IgD-negative memory B cell (primary cell): ENCODE results near the gene KLHL12. TPM values are rescaled to one million over a fixed set of nuclear protein-coding genes. Genes with fewer than 3 reads are reported as not detected.

Source experiments
- H3K27ac Mint-ChIP-seq, 3 donors: one replicate each; pipeline ENCODE4 v1.8.0; 2020 to 2022; ENCODE audit warnings: mild to moderate bottlenecking in 3 of 3, mixed read lengths in 3 of 3, moderate library complexity in 1 of 3
- H3K27me3 Mint-ChIP-seq: one replicate; pipeline ENCODE4 v1.8.0; 2021; ENCODE audit warnings: mixed read lengths
- H3K36me3 Mint-ChIP-seq: one replicate; pipeline ENCODE4 v1.8.0; 2020; ENCODE audit warnings: mild to moderate bottlenecking, mixed read lengths
- H3K4me1 Mint-ChIP-seq, 3 donors: one replicate each; pipeline ENCODE4 v1.8.0; 2020 to 2022; ENCODE audit warnings: mixed read lengths in 3 of 3, mild to moderate bottlenecking in 1 of 3
- H3K4me3 Mint-ChIP-seq, 4 donors: one replicate each; pipeline ENCODE4 v1.8.0; 2020 to 2022; ENCODE audit warnings: mild to moderate bottlenecking in 4 of 4, mixed read lengths in 4 of 4, moderate library complexity in 3 of 4
- H3K9me3 Mint-ChIP-seq, 3 donors: one replicate each; pipeline ENCODE4 v1.8.0; 2020 to 2021; ENCODE audit warnings: mixed read lengths in 3 of 3, mild to moderate bottlenecking in 1 of 3
- polyA plus RNA-seq: library from polyadenylated mRNA; unstranded; fragments of 300-500 nt; fragmentation: Illumina TruSeq; gene quantifications from one replicate; pipeline ENCODE4 v1.2.3, GENCODE V29; 2021

The KLHL12 gene
- polyA plus RNA-seq, 1 donor from 2014 or later = 15.3 TPM

DNA sequence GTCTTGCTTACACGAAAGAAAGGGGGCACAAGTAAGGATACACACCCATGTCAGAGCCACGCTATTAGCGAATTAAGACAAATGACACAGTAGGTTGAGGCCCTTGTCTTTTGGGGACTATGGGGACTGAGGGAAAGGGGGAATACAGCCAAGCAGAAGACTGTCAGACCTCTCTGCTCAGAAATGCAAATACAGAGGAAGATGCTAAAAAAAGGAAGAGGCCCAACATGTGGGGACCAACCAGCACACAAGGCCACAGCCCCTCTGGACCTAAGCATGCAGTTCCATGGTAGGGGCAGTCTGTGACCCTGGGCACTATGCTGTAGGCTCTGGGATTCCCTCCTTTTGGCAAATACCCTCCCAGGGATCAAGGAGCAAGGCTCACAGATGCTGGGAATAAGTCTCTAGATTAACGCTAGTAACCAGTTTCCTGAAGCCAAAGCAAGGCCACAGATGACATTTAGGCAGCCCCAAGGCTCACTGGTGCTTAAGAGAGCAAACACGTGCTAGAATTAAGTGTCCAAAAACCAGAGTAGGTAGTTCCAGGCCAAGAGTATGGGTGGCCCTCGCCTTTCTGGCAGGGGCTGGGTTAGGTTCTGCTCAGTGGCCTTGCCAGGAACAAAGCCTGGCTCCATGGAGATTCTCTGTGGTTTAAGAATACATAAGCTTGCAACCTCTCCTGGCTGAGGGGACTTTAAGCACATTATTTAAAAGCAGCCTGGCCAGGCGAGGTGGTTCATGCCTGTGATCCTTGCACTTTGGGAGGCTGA lies 76.3 kb downstream of the KLHL12 start:
- Mint-ChIP-seq H3K36me3 (no peaks in the 10 kb centered on the region), H3K27ac (no peak overlapping the region), H3K4me3 (peak overlapping the region in 1 of 4 donors; percentile 54)

DNA sequence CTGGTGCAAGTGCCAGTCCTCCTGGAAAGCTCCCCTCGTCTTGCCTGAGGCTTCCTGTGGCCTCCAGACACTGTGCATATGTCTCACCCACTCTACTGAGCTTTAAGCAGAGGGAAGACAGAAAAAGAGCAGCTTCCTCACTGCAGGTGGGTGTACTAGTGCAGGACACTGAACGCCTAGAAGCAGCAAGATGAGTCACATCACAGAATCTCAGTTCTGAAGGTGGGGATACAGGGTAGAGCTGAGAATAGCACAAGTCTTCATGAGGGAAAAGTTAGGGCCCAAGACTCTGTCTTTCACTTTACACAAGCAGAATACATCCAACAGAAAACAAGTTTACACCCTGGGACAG lies 78.9 kb downstream of the KLHL12 start:
- H3K9me3 Mint-ChIP-seq = no peaks in the 10 kb centered on the region
- H3K4me3 Mint-ChIP-seq = peak overlapping the region in 1 of 4 donors; percentile 30
- H3K27ac Mint-ChIP-seq = no peak overlapping the region
- peaks cover 17 to 21% (median 17%) of the 10 kb centered on the region in 3 donors for H3K4me1 Mint-ChIP-seq
- peaks cover 3% of the 10 kb centered on the region for H3K36me3 Mint-ChIP-seq
- H3K27me3 Mint-ChIP-seq = no peaks in the 10 kb centered on the region

More for the DNA sequence above, 76.3 kb downstream of the KLHL12 start:
- Mint-ChIP-seq H3K4me1 (peaks cover 17 to 21% (median 17%) of the 10 kb centered on the region in 3 donors), H3K9me3 (no peaks in the 10 kb centered on the region), H3K27me3 (no peaks in the 10 kb centered on the region)

DNA sequence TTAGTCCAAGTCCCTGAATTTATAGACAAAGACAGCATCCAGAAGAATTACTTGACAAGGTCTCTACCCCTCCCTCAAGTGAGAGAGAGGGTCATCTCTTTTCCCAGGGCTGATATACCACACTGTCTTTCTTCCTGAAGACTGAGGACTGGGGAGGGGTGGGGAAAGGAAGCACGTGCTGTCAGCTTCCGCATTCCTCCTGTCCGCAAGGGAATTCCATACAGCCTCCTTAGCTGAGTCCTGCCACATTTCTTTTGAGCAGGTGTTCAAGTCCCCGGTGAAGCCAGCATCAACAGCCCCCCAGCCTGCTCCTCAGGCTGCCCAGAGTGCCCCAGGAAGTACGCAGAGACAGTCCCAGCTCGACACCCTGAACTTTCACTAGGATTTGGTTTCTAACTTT lies 82.1 kb downstream of the KLHL12 start:
- Mint-ChIP-seq H3K4me1 (peaks cover 9 to 16% (median 11%) of the 10 kb centered on the region in 3 donors), H3K4me3 (no peak overlapping the region), H3K27ac (no peak overlapping the region)

DNA sequence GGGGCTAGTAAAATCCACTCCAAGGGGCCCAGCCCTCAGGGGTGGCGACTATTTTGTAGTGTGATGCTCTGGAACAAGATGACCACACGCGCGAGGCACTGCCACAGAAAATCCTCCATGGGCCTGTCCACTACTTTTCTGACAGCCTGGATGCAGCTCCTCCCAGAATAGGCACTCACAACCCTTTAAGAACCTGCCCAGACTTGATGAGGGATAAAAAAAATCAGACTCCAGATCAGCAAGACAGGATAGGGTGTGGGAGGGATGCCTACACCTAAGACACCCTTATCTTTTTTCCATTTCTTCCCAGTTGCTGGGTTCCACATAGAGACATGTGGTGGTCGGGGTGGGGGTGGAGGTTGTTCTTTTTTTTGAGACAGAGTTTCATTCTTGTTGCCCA lies 82.8 kb downstream of the KLHL12 start:
- no peaks in the 10 kb centered on the region for H3K27me3 Mint-ChIP-seq
- H3K27ac Mint-ChIP-seq = no peak overlapping the region
- H3K4me3 Mint-ChIP-seq = no peak overlapping the region
- H3K4me1 Mint-ChIP-seq = peaks cover 7 to 16% (median 9%) of the 10 kb centered on the region in 3 donors
- no peaks in the 10 kb centered on the region for H3K9me3 Mint-ChIP-seq
- peaks cover 3% of the 10 kb centered on the region for H3K36me3 Mint-ChIP-seq

More for the DNA sequence above, 82.1 kb downstream of the KLHL12 start:
- Mint-ChIP-seq H3K36me3 (peaks cover 3% of the 10 kb centered on the region), H3K9me3 (no peaks in the 10 kb centered on the region), H3K27me3 (no peaks in the 10 kb centered on the region)

DNA sequence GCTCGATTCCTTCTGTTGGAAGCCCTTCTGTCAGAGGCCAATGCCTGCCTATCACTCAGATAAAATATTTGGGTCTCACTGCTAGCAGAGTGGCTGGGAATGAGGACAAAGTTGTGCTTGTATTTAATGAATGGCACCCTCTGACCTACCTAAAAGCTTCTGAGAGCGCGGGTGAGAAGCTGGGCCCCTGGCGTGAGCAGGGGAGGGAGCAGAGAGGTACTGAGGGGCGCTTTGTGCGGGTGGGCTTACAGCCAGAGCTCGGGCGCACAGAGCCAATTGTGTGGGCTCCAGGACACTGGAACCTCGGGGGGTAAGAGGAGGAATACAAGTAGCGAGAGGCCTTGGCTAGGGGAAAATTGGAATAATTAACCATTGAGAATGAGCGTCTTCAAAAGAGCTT lies 84.0 kb downstream of the KLHL12 start:
- no peak overlapping the region for H3K4me3 Mint-ChIP-seq
- H3K27me3 Mint-ChIP-seq = no peaks in the 10 kb centered on the region
- H3K36me3 Mint-ChIP-seq = peaks cover 3% of the 10 kb centered on the region
- H3K27ac Mint-ChIP-seq = no peak overlapping the region
- H3K9me3 Mint-ChIP-seq = no peaks in the 10 kb centered on the region
- peaks cover 3 to 7% (median 6%) of the 10 kb centered on the region in 3 donors for H3K4me1 Mint-ChIP-seq

Other genes with a start within 250 kb of the KLHL12 start
- not detected for gene SYT2, start 216.8 kb downstream of the KLHL12 start, polyA plus RNA-seq
- 16.5 TPM for gene KDM5B, start 118.8 kb downstream of the KLHL12 start, polyA plus RNA-seq
- 1.2 TPM for gene PCAT6, start 116.3 kb downstream of the KLHL12 start, polyA plus RNA-seq
- 19.8 TPM for gene RABIF, start 38.1 kb downstream of the KLHL12 start, polyA plus RNA-seq
- 91.5 TPM for gene ADIPOR1, start 31.1 kb upstream of the KLHL12 start, polyA plus RNA-seq
- 35.3 TPM for gene CYB5R1, start 40.0 kb upstream of the KLHL12 start, polyA plus RNA-seq
- gene TMEM183A, start 80.1 kb upstream of the KLHL12 start, polyA plus RNA-seq = 46.7 TPM
- gene PPFIA4, start 99.3 kb upstream of the KLHL12 start, polyA plus RNA-seq = not detected
- gene MYOG, start 158.8 kb upstream of the KLHL12 start, polyA plus RNA-seq = not detected
- gene ADORA1, start 200.5 kb upstream of the KLHL12 start, polyA plus RNA-seq = not detected
- not detected for gene MYBPH, start 248.6 kb upstream of the KLHL12 start, polyA plus RNA-seq